Loucy (cell line): Measurements from ENCODE around the gene STARD10.

Source experiments
- H2AFZ ChIP-seq: fragments of 200-600 bp; sonication (generic); 2 replicates; pipeline ENCODE4 v1.6.0; 2016; ENCODE audit warnings: antibody characterized with exemption, mild to moderate bottlenecking, low read length, moderate library complexity
- H3F3A ChIP-seq: fragments of 200-600 bp; 2 replicates; pipeline ENCODE4 v1.6.0; 2016; ENCODE audit warnings: antibody characterized with exemption, low read depth, mild to moderate bottlenecking
- H3K27me3 ChIP-seq: fragments of 200-600 bp; sonication (generic); 2 replicates; pipeline ENCODE4 v1.6.1; 2014; ENCODE audit warnings: low read length, mild to moderate bottlenecking; ENCODE audit not compliant: insufficient read depth, poor library complexity, severe bottlenecking
- H3K36me3 ChIP-seq: fragments of 200-600 bp; sonication (generic); 2 replicates; pipeline ENCODE4 v1.6.1; 2016; ENCODE audit warnings: low read length; ENCODE audit not compliant: insufficient read depth
- H3K4me1 ChIP-seq: fragments of 200-600 bp; sonication (generic); 2 replicates; pipeline ENCODE4 v1.5.1; 2014; ENCODE audit warnings: low read length, mild to moderate bottlenecking; ENCODE audit not compliant: insufficient read depth, poor library complexity, severe bottlenecking
- H3K4me2 ChIP-seq: fragments of 200-600 bp; sonication (generic); 2 replicates; pipeline ENCODE4 v1.6.0; 2014; ENCODE audit warnings: antibody characterized with exemption, low read length, low read depth, mild to moderate bottlenecking; ENCODE audit not compliant: poor library complexity, severe bottlenecking
- H3K4me3 ChIP-seq: fragments of 200-600 bp; sonication (generic); 2 replicates; pipeline ENCODE4 v1.5.1; 2014; ENCODE audit warnings: low read length, mild to moderate bottlenecking, mixed read lengths; ENCODE audit not compliant: poor library complexity, severe bottlenecking
- H3K79me2 ChIP-seq: fragments of 200-600 bp; sonication (generic); 2 replicates; pipeline ENCODE4 v1.6.1; 2014; ENCODE audit warnings: low read length; ENCODE audit not compliant: insufficient read depth
- H3K9ac ChIP-seq: fragments of 200-600 bp; sonication (generic); 2 replicates; pipeline ENCODE4 v1.6.0; 2014; ENCODE audit warnings: mild to moderate bottlenecking, low read depth, low read length, moderate library complexity; ENCODE audit not compliant: poor library complexity, severe bottlenecking
- H3K9me2 ChIP-seq: fragments of 200-600 bp; sonication (generic); replicated peaks from 2 replicates; pipeline ENCODE4 v1.6.1; 2016; ENCODE audit warnings: low read depth, low read length, mixed read lengths
- H3K9me3 ChIP-seq: fragments of 200-600 bp; sonication (generic); 2 replicates; pipeline ENCODE4 v1.6.1; 2014; ENCODE audit warnings: mild to moderate bottlenecking, antibody characterized with exemption, low read length, low read depth; ENCODE audit not compliant: insufficient read depth
- H4K20me1 ChIP-seq: fragments of 200-600 bp; sonication (generic); 2 replicates; pipeline ENCODE4 v1.6.0; 2014; ENCODE audit warnings: antibody characterized with exemption, low read length, mild to moderate bottlenecking; ENCODE audit not compliant: insufficient read depth, poor library complexity, severe bottlenecking
- CTCF ChIP-seq: fragments of 200-600 bp; sonication (generic); conservative IDR thresholded peaks from 2 replicates; pipeline ENCODE4 v1.5.1; 2014; ENCODE audit warnings: mild to moderate bottlenecking, antibody characterized with exemption, low read length
- EZH2phosphoT487 ChIP-seq: fragments of 200-600 bp; IDR thresholded peaks from 2 replicates; pipeline ENCODE4 v1.6.1; 2018; ENCODE audit warnings: antibody characterized with exemption, mild to moderate bottlenecking, moderate library complexity, borderline replicate concordance

The STARD10 gene

DNA sequence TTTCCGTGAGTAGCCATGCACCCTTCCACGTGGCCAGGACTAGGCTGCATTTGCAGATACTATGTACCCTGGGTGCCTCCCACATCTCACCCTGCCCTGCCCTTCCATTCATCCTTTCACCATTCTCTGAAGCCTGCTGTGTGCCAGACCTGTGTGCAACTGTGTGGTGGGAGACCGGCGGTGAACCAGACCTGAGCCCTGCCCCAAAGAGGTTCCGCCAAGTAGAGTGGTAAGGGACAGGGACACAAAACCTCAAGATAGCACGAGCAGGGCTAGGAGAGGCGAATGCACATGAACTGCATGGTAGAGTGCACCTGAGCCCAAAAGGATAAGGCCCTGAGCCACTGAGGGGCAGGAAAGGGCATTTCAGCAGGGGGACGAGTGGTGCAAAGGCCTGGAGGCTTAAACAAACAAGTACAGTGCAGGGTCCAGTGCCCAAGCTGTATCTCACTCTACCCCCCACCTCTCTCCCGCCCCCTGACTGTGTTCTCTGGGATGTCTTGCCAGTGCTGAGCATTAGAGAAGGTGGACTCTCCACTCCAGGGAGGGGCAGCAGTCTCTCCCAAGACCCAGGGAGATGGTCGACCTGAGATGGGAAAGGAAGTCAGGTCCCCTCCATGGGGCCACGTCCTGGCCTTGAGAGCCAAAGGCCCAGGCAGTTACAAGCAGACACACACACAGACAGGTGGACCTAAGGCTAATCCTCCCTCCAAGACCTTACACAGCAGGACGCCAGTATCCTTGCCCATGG is 27.5 kb downstream of the STARD10 start:
- H3K79me2 ChIP-seq = no peaks in the 10 kb centered on the region
- H3K4me2 ChIP-seq = no peak overlapping the region
- H2AFZ ChIP-seq = no peak overlapping the region
- no peaks in the 10 kb centered on the region for H3K27me3 ChIP-seq
- H3F3A ChIP-seq = no peaks in the 10 kb centered on the region
- H3K36me3 ChIP-seq = no peaks in the 10 kb centered on the region
- TF ChIP-seq CTCF = no peak
- H4K20me1 ChIP-seq = no peaks in the 10 kb centered on the region
- no peaks in the 10 kb centered on the region for H3K4me1 ChIP-seq
- no peaks in the 10 kb centered on the region for H3K9me2 ChIP-seq
- no peaks in the 10 kb centered on the region for H3K9me3 ChIP-seq
- no peak overlapping the region for H3K9ac ChIP-seq
- no peak overlapping the region for H3K4me3 ChIP-seq

GRCh38 chr11:72764503-72764902 is 29.3 kb downstream of the STARD10 start:
- Histone ChIP-seq H2AFZ (no peak overlapping the region), H3K9me3 (no peaks in the 10 kb centered on the region), H3K9me2 (no peaks in the 10 kb centered on the region), H3K27me3 (no peaks in the 10 kb centered on the region), H3K36me3 (no peaks in the 10 kb centered on the region), H3K4me1 (no peaks in the 10 kb centered on the region), H4K20me1 (no peaks in the 10 kb centered on the region), H3K79me2 (no peaks in the 10 kb centered on the region), H3K4me2 (no peak overlapping the region), H3K4me3 (no peak overlapping the region), H3F3A (no peaks in the 10 kb centered on the region), H3K9ac (no peak overlapping the region)
- TF ChIP-seq CTCF (no peak), EZH2phosphoT487 (no peak)

GRCh38 chr11:72763823-72764222 is 30.0 kb downstream of the STARD10 start:
- Histone ChIP-seq H3K4me3 (no peak overlapping the region), H4K20me1 (no peaks in the 10 kb centered on the region), H2AFZ (no peak overlapping the region), H3K79me2 (no peaks in the 10 kb centered on the region), H3K9me3 (no peaks in the 10 kb centered on the region), H3K4me2 (no peak overlapping the region), H3K4me1 (peaks cover 3% of the 10 kb centered on the region), H3K27me3 (no peaks in the 10 kb centered on the region), H3K9me2 (no peaks in the 10 kb centered on the region), H3K36me3 (no peaks in the 10 kb centered on the region), H3F3A (no peaks in the 10 kb centered on the region), H3K9ac (no peak overlapping the region)
- TF ChIP-seq EZH2phosphoT487 (no peak), CTCF (no peak)
